Prostate gland (tissue), 2 donors: ENCODE data around the gene DHPS.
"Not testable (repeated sequence)": the region's sequence is repeated elsewhere in the genome, so short reads cannot be mapped to it uniquely, and the experiment has no call there.

Experiments
- CTCF ChIP-seq, 4 experiments: fragments of 200-600 bp in 2 of 4; fragments of 450-650 bp in 2 of 4; sonication (generic) in 2 of 4; IDR thresholded peaks; 1 replicate in 3 of 4; 2 replicates in 1 of 4; pipeline ENCODE4 v1.5.1; 2016 to 2019; ENCODE audit warnings: antibody characterized with exemption in 4 of 4, mild to moderate bottlenecking in 2 of 4, moderate library complexity in 2 of 4
- POLR2A ChIP-seq: fragments of 450-650 bp; IDR thresholded peaks from one replicate; pipeline ENCODE4 v1.6.1; 2016; ENCODE audit warnings: antibody characterized with exemption, mild to moderate bottlenecking

GRCh38 chr19:12678039-12678438 is 3.6 kb downstream of the DHPS start:
- TF ChIP-seq CTCF (IDR thresholded peaks at IDR 0.05); POLR2A: not testable (repeated sequence)
